Keratinocyte (primary cell): ENCODE results near the gene ZRSR2. TPM values are rescaled to one million over a fixed set of nuclear protein-coding genes. Genes with fewer than 3 reads are reported as not detected.
"Not testable (repeated sequence)": the region's sequence is repeated elsewhere in the genome, so short reads cannot be mapped to it uniquely, and the experiment has no call there.

Experiments
- DNase-seq: peaks from one replicate; pipeline ENCODE4 v3.0.0-alpha.2; 2011; ENCODE audit warnings: low read depth, missing footprints, low spot score
- FAIRE-seq: peaks from 2 replicates; lab custom pipeline; 2011; peaks lifted over from hg19 to GRCh38; lab: Jason Lieb, UNC
- H2AFZ ChIP-seq: 2 replicates; pipeline ENCODE4 v1.6.0; 2012; ENCODE audit warnings: low read length, control low read depth, inconsistent platforms; ENCODE audit not compliant: control insufficient read depth
- H3K27ac ChIP-seq: 2 replicates; pipeline ENCODE4 v1.5.1; 2011; ENCODE audit warnings: low read length; ENCODE audit not compliant: control insufficient read depth, insufficient read depth
- H3K27me3 ChIP-seq: 3 replicates; pipeline ENCODE4 v1.6.0; 2011; ENCODE audit warnings: low read length; ENCODE audit not compliant: control insufficient read depth, insufficient read depth; ENCODE audit errors: extremely low read depth
- H3K36me3 ChIP-seq, 2 experiments: 2 replicates in 1 of 2; 3 replicates in 1 of 2; pipeline ENCODE4 v1.5.1; 2011; ENCODE audit warnings: low read length in 2 of 2, mild to moderate bottlenecking in 1 of 2; ENCODE audit not compliant: control insufficient read depth in 2 of 2, insufficient read depth in 2 of 2; ENCODE audit errors: extremely low read depth in 1 of 2
- H3K4me1 ChIP-seq: 3 replicates; pipeline ENCODE4 v1.5.1; 2011; ENCODE audit warnings: low read length; ENCODE audit not compliant: control insufficient read depth, insufficient read depth; ENCODE audit errors: extremely low read depth
- H3K4me2 ChIP-seq: 3 replicates; pipeline ENCODE4 v1.6.0; 2011; ENCODE audit warnings: low read depth, low read length; ENCODE audit not compliant: control insufficient read depth, insufficient read depth; ENCODE audit errors: extremely low read depth
- H3K4me3 ChIP-seq, 3 experiments: fragments of 200-600 bp in 1 of 3; sonication (generic) in 1 of 3; 2 replicates in 2 of 3; 3 replicates in 1 of 3; pipeline ENCODE4 v1.5.1; 2011 to 2016; ENCODE audit warnings: low read length in 3 of 3, mild to moderate bottlenecking in 3 of 3, control low read depth in 2 of 3, inconsistent platforms in 1 of 3, low read depth in 1 of 3, mixed read lengths in 1 of 3, mixed run types in 1 of 3, moderate library complexity in 1 of 3; ENCODE audit not compliant: control insufficient read depth in 2 of 3, insufficient read depth in 2 of 3; ENCODE audit errors: extremely low read depth in 1 of 3
- H3K79me2 ChIP-seq: 2 replicates; pipeline ENCODE4 v1.6.0; 2012; ENCODE audit warnings: low read length; ENCODE audit not compliant: control insufficient read depth, insufficient read depth
- H3K9ac ChIP-seq: 3 replicates; pipeline ENCODE4 v1.6.0; 2011; ENCODE audit warnings: low read length; ENCODE audit not compliant: control insufficient read depth, insufficient read depth; ENCODE audit errors: extremely low read depth
- H3K9me1 ChIP-seq: 3 replicates; pipeline ENCODE4 v1.6.0; 2011; ENCODE audit warnings: low read length; ENCODE audit not compliant: control insufficient read depth, insufficient read depth; ENCODE audit errors: extremely low read depth
- H3K9me3 ChIP-seq: 2 replicates; pipeline ENCODE4 v1.5.1; 2012; ENCODE audit warnings: low read depth, low read length; ENCODE audit not compliant: control insufficient read depth
- H4K20me1 ChIP-seq: 3 replicates; pipeline ENCODE4 v1.6.0; 2011; ENCODE audit warnings: low read length; ENCODE audit not compliant: control insufficient read depth, insufficient read depth; ENCODE audit errors: extremely low read depth
- EZH2 ChIP-seq: IDR thresholded peaks from one replicate; pipeline ENCODE4 v1.6.1; 2012; ENCODE audit warnings: inconsistent platforms, mild to moderate bottlenecking, low read length, moderate library complexity
- dilution Hi-C: fragments of 300-500 bp; cut with MboI; formaldehyde crosslinking; loops from one replicate; pipeline ENCODE4 v1.7.0; 2020; ENCODE audit warnings: low sequenced_read_pairs; ENCODE audit not compliant: extremely low pct_ligation_motif_present
- polyA plus RNA-seq, 5 experiments: library from polyadenylated mRNA; depleted of rRNA in 3 of 5; stranded (reverse) in 3 of 5; stranded (forward) in 1 of 5; unstranded in 1 of 5; fragments of >200 nt; gene quantifications; 1 replicate in 1 of 5; 2 replicates in 3 of 5; 3 replicates in 1 of 5; pipeline versions ENCODE4 v1.2.1 to v1.2.3, GENCODE V29; 2011 to 2012; ENCODE audit warnings: missing spikeins in 2 of 5, low read depth in 1 of 5, low replicate concordance in 1 of 5
- TF ChIP-seq, protein P1 (sequence below), 3 experiments: IDR thresholded peaks in 1 of 3; conservative IDR thresholded peaks in 1 of 3; optimal IDR thresholded peaks in 1 of 3; 2 replicates in 2 of 3; 3 replicates in 1 of 3; pipeline versions ENCODE3 to v1.5.1; 2011; ENCODE audit warnings: low read length in 3 of 3, mild to moderate bottlenecking in 3 of 3, moderate library complexity in 2 of 3, control low read depth in 1 of 3, inconsistent platforms in 1 of 3; ENCODE audit not compliant: insufficient read depth in 2 of 3; ENCODE audit errors: extremely low read depth in 1 of 3

ZRSR2 gene
- polyA plus RNA-seq, 1 donor (not counting 4 experiments of a cell fraction or from before 2014, with no cell fraction given): 13.7 TPM

DNA sequence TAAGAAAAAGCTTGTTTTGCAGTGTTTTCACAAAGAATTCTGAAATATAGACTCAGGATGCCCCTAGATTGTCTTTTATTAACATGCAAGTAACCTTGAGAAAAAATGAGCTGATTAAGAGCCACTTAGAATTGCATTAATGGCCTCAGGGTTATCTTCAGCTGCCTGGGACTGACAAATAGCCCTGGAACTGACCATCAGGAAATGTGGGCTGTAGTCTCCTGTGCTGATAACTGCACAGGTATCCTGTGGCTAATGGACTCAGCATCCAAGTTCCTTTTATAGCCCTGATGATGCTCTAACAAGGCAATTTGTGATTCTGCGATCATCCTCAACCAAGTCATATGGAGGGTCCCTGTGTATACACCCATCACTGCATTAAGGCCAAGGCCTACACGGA, 35.2 kb upstream of the ZRSR2 start:
- H3K4me3 ChIP-seq: no peak overlapping the region
- H3K36me3 ChIP-seq: no peaks in the 10 kb centered on the region
- H3K79me2 ChIP-seq: no peaks in the 10 kb centered on the region
- H3K9me3 ChIP-seq: no peaks in the 10 kb centered on the region
- dilution Hi-C loops: no loop called here
- no peak overlapping the region for H3K4me2 ChIP-seq
- no peak for TF ChIP-seq EZH2
- TF ChIP-seq, protein P1, sequence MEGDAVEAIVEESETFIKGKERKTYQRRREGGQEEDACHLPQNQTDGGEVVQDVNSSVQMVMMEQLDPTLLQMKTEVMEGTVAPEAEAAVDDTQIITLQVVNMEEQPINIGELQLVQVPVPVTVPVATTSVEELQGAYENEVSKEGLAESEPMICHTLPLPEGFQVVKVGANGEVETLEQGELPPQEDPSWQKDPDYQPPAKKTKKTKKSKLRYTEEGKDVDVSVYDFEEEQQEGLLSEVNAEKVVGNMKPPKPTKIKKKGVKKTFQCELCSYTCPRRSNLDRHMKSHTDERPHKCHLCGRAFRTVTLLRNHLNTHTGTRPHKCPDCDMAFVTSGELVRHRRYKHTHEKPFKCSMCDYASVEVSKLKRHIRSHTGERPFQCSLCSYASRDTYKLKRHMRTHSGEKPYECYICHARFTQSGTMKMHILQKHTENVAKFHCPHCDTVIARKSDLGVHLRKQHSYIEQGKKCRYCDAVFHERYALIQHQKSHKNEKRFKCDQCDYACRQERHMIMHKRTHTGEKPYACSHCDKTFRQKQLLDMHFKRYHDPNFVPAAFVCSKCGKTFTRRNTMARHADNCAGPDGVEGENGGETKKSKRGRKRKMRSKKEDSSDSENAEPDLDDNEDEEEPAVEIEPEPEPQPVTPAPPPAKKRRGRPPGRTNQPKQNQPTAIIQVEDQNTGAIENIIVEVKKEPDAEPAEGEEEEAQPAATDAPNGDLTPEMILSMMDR (optimal IDR thresholded peaks at IDR 0.05 in 1 of 3, IDR thresholded peaks at IDR 0.05 in 1 of 3, conservative IDR thresholded peaks at IDR 0.05 in 1 of 3; ENCODE audit: extremely low read depth in 1 of 3, insufficient read depth in 2 of 3, low read length in 3 of 3): no peak
- no peaks in the 10 kb centered on the region for H3K27me3 ChIP-seq
- no peak for FAIRE-seq
- no peaks in the 10 kb centered on the region for H3K4me1 ChIP-seq
- no peak for DNase-seq
- no peaks in the 10 kb centered on the region for H3K9me1 ChIP-seq
- no peak overlapping the region for H3K9ac ChIP-seq
- H2AFZ ChIP-seq: no peak overlapping the region
- H3K27ac ChIP-seq: no peak overlapping the region
- no peaks in the 10 kb centered on the region for H4K20me1 ChIP-seq

DNA sequence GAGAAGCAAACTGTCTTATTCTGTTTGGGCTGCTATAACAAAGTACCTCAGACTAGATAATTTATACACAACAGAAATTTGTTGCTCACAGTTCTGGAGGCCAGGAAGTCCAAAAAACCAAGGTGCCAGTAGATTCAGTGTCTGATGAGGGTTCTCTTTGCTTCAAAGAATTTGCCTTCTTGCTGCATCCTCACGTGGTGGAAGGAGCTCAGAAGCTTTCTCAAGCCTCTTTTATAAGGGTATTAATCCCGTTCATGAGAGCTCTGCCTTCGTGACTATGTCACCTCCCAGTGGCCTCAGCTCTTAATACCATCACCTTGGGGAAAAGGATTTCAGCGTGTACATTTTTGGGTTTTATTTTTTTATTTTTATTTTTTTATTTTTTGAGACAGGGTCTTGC, 32.1 kb upstream of the ZRSR2 start:
- Histone ChIP-seq H3K9ac (no peak overlapping the region), H3K4me1 (no peaks in the 10 kb centered on the region), H3K9me3 (no peaks in the 10 kb centered on the region), H3K9me1 (no peaks in the 10 kb centered on the region), H3K79me2 (no peaks in the 10 kb centered on the region), H2AFZ (no peak overlapping the region), H3K4me2 (no peak overlapping the region), H3K36me3 (no peaks in the 10 kb centered on the region), H4K20me1 (no peaks in the 10 kb centered on the region), H3K27ac (no peak overlapping the region), H3K27me3 (no peaks in the 10 kb centered on the region), H3K4me3 (no peak overlapping the region)
- no peak for TF ChIP-seq EZH2
- TF ChIP-seq, protein P1 (optimal IDR thresholded peaks at IDR 0.05 in 1 of 3, IDR thresholded peaks at IDR 0.05 in 1 of 3, conservative IDR thresholded peaks at IDR 0.05 in 1 of 3; ENCODE audit: extremely low read depth in 1 of 3, insufficient read depth in 2 of 3, low read length in 3 of 3): no peak
- dilution Hi-C loops: no loop called here
- FAIRE-seq: no peak
- DNase-seq: no peak

DNA sequence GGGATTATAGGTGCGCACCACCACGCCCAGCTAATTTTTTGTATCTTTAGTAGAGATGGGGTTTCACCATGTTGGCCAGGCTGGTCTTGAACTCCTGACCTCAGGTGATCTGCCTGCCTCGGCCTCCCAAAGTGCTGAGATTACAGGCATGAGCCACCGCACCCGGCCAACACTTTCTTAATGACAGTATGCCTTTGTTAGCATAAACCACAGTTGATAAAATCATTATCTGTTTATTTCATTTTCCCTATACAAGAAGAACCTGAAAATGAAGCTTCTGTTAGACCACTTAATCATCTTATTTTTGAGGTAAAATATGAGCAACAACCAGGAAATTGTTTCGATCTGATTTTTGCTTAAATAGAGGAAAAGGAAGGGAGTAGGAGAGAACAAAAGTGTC, 30.4 kb upstream of the ZRSR2 start:
- H3K36me3 ChIP-seq, H3K9me3 ChIP-seq, H3K79me2 ChIP-seq, H3K27ac ChIP-seq, H3K9ac ChIP-seq, H3K27me3 ChIP-seq, H3K9me1 ChIP-seq, FAIRE-seq, H3K4me2 ChIP-seq, H3K4me3 ChIP-seq, H3K4me1 ChIP-seq, dilution Hi-C loops, DNase-seq, H4K20me1 ChIP-seq, H2AFZ ChIP-seq: not testable (repeated sequence)
